Measurements from ENCODE around the gene IQCE. TPM values are rescaled to one million over a fixed set of nuclear protein-coding genes. Genes with fewer than 3 reads are reported as not detected.

The IQCE gene
- total RNA-seq, 4 donors from 2014 or later: 10.5 to 18.6 (median 12.8) TPM

GRCh38 chr7:2661096-2661449 is 102.3 kb downstream of the IQCE start:
- intact Hi-C loops (cut with DNase I; ENCODE audit: low total_unique reads): no loop called here
- WGBS, 2 donors: 66 to 67% methylated on average over 5 to 10 of the region's 10 CpGs
- TF ChIP-seq, protein P1, sequence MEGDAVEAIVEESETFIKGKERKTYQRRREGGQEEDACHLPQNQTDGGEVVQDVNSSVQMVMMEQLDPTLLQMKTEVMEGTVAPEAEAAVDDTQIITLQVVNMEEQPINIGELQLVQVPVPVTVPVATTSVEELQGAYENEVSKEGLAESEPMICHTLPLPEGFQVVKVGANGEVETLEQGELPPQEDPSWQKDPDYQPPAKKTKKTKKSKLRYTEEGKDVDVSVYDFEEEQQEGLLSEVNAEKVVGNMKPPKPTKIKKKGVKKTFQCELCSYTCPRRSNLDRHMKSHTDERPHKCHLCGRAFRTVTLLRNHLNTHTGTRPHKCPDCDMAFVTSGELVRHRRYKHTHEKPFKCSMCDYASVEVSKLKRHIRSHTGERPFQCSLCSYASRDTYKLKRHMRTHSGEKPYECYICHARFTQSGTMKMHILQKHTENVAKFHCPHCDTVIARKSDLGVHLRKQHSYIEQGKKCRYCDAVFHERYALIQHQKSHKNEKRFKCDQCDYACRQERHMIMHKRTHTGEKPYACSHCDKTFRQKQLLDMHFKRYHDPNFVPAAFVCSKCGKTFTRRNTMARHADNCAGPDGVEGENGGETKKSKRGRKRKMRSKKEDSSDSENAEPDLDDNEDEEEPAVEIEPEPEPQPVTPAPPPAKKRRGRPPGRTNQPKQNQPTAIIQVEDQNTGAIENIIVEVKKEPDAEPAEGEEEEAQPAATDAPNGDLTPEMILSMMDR (IDR thresholded peaks at IDR 0.05): no peak
- TF ChIP-seq POLR2A (IDR thresholded peaks at IDR 0.05): no peak
- DNase-seq (ENCODE audit: low spot score in 2 of 2): no peak
- H3K4me3 ChIP-seq (ENCODE audit: low read depth, poor library complexity, severe bottlenecking): no peak overlapping the region

DNA sequence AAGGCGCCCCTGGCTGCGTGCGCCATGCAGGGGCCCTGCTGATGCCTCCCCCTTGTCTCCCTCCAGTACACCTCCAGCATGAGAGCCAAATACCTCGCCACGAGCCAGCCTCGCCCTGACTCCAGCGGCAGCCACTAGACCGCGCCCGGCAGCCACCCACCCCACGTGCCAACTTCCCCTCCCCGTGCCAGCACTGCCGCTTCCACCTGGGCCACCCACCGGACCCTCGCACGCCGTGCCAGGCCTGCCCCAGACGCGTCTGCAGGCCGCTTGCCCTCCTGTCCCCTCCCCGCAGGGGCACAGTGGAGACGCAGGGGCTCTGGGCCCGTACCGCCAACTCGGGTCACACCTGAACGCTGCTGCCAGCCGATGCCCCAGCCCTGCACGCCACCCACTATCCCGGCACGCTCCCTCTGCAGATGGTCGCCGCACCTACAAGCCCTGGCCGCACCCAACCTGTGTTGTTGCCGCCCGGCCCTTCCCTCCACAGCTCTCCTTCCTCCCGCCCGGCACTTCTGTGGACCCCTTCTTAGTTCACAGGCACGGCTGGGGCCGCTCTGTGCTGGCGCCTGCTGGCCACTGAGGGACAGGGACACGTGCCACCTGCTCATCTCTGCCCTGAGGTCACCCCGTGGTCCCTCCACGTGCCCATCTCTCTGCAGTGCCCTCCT is 103.0 kb downstream of the IQCE start:
- TF ChIP-seq, protein P1 (IDR thresholded peaks at IDR 0.05): no peak
- TF ChIP-seq POLR2A (IDR thresholded peaks at IDR 0.05): no peak
- H3K4me3 ChIP-seq (ENCODE audit: low read depth, poor library complexity, severe bottlenecking): no peak overlapping the region
- DNase-seq (ENCODE audit: low spot score in 2 of 2): no peak
- 61 to 75% methylated on average over 34 to 42 of the region's 43 CpGs for WGBS, 2 donors
- intact Hi-C loops (cut with DNase I; ENCODE audit: low total_unique reads): no loop called here

- TF ChIP-seq, protein P1 (IDR thresholded peaks at IDR 0.05): no peak
- no peak for TF ChIP-seq POLR2A (IDR thresholded peaks at IDR 0.05)
- H3K4me3 ChIP-seq (ENCODE audit: low read depth, poor library complexity, severe bottlenecking): no peak overlapping the region
- no peak for DNase-seq (ENCODE audit: low spot score in 2 of 2)
- intact Hi-C loops (cut with DNase I; ENCODE audit: low total_unique reads): no loop called here
- 58 to 76% methylated on average over 19 to 28 of the region's 33 CpGs for WGBS, 2 donors
Measured at GRCh38 chr7:2662273-2663120, 103.7 kb downstream of the IQCE start.

DNA sequence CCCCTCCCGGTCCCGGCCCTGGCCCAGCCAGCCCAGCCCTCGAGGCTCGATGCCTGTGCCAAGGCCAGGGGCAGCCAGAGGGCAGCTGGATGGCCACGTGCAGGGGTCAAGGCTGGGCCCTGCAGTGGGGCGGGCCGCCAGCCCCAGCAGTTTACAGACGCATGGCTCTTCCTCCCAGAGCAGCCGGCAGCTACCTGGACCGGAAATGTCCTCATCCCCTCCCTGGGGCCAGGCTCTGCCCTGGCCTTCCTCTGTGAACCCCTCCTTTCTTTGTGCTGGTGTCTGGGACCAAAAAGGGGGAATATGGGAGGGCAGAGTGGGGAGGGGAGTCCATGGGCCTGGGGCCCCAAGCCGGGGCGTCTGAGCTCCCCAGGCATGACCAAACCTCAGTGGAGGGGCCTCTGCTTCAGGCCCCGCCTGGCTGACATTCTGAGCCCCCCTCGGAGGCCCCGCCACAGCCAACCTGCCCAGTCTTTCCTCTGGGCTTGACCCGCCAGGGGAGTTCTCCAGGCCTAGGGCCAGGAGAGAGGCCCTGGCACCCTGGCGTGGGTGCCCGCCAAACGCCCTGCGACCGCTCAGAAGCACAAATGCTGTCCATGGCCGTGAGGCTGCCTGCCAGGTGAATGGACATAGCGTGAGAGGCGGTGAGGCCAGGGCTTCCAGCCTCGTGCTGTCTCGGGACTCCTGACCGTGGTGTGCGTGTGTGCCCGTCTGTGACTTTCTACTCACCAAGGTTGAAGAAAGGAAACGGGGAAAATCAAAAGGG is 104.5 kb downstream of the IQCE start:
- intact Hi-C loops (cut with DNase I; ENCODE audit: low total_unique reads): no loop called here
- H3K4me3 ChIP-seq (ENCODE audit: low read depth, poor library complexity, severe bottlenecking): no peak overlapping the region
- WGBS, 2 donors: 72 to 78% methylated on average over 15 to 17 of the region's 30 CpGs
- no peak for DNase-seq (ENCODE audit: low spot score in 2 of 2)
- TF ChIP-seq POLR2A (IDR thresholded peaks at IDR 0.05): no peak

DNA sequence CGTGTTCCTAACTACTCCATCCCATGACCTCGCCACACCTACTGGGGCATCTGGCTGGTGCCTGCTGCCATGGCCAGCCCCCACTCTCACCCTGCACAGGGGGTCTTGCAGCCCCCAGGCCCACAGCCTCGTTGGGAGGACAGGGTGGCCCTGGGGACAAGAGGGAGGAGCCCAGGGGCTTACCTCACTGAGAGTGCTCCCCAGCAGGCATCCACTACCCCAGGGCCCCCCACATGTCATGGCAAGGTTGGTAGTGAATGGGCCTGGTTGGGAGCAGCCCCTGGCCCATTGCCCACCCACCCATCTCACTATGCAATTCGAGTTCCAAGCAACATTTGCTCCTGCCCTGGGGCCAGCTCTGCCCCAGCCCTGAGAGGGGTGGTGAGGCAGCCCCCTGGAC is 105.2 kb downstream of the IQCE start:
- intact Hi-C loops (cut with DNase I; ENCODE audit: low total_unique reads): no loop called here
- TF ChIP-seq, protein P1 (IDR thresholded peaks at IDR 0.05): no peak
- no peak for TF ChIP-seq POLR2A (IDR thresholded peaks at IDR 0.05)
- 47 to 49% methylated on average over 4 of the region's 4 CpGs for WGBS, 2 donors

More for the DNA sequence above, 105.2 kb downstream of the IQCE start:
- DNase-seq (ENCODE audit: low spot score in 2 of 2): no peak
- no peak overlapping the region for H3K4me3 ChIP-seq (ENCODE audit: low read depth, poor library complexity, severe bottlenecking)

Small RNA genes within 50 kb of the gene (microRNA-seq; reads per million reads assigned to microRNA genes)
- 0 to 0.57 reads per million in 2 donors for gene MIR4648 (ENCODE audit: borderline number of aligned reads in 1 of 2, borderline replicate concordance in 2 of 2)

Other genes with a start within 250 kb of the IQCE start
- 10 to 100 TPM; 13.3 to 35.7 (median 22.1) TPM for gene SNX8, start 244.5 kb upstream of the IQCE start, total RNA-seq
- gene EIF3B, start 204.2 kb upstream of the IQCE start, total RNA-seq: 100 to 1,000 TPM; 121 to 165 (median 150) TPM
- 10 to 100 TPM; 23.7 to 34.3 (median 26.8) TPM for gene CHST12, start 155.4 kb upstream of the IQCE start, total RNA-seq
- gene GRIFIN, start 82.6 kb upstream of the IQCE start, total RNA-seq: not detected
- gene LFNG, start 39.2 kb upstream of the IQCE start, total RNA-seq: 100 to 1,000 TPM; 104 to 169 (median 139) TPM
- gene BRAT1, start 3.5 kb upstream of the IQCE start, total RNA-seq: 10 to 100 TPM; 40.5 to 88.4 (median 60.6) TPM
- 10 to 100 TPM in 3 of 4 donors, 1 to 10 TPM in 1; 7.9 to 18.0 (median 13.9) TPM for gene TTYH3, start 73.0 kb downstream of the IQCE start, total RNA-seq
- under 1 TPM in 2 of 4 donors, not detected in 2; 0.19 to 0.27 TPM for gene AMZ1, start 129.2 kb downstream of the IQCE start, total RNA-seq